Measurements from ENCODE around the gene SGMS2. TPM values are rescaled to one million over a fixed set of nuclear protein-coding genes. Genes with fewer than 3 reads are reported as not detected.

SGMS2 gene
- total and polyA plus RNA-seq, 2 of the 13 experiments (the other 11 are each of a cell fraction or from before 2014, with no cell fraction given) = 1.2 to 1.7 TPM

- no TSS peak for BruUV-seq (replicated peaks)
- no peaks in the 10 kb centered on the region for H4K20me1 ChIP-seq (ENCODE audit: insufficient read depth, low read length)
- intact Hi-C loops (cut with micrococcal nuclease; ENCODE audit: unreplicated experiment) = no loop called here
- H3K27me3 ChIP-seq (ENCODE audit: control insufficient read depth in 1 of 2, insufficient read depth in 2 of 2, low read length in 2 of 2) = no peaks in the 10 kb centered on the region
- peak; percentile 40; the same call in 1 of the 3 replicates for ATAC-seq
- no peak overlapping the region for H3K4me2 ChIP-seq (ENCODE audit: low read depth, low read length)
- TF ChIP-seq NR2F1 (CRISPR knock-in tag; IDR thresholded peaks at IDR 0.05) = no peak
- TF ChIP-seq FOSL2 (CRISPR knock-in tag; IDR thresholded peaks at IDR 0.05) = 0 out of 2 replicates have a peak, but pooled peaks have one; percentile 16
- no peak for TF ChIP-seq KLF6 (CRISPR knock-in tag; IDR thresholded peaks at IDR 0.05)
- no peak for TF ChIP-seq FOXP1 (IDR thresholded peaks at IDR 0.05)
- TF ChIP-seq FOXP1 (CRISPR knock-in tag; IDR thresholded peaks at IDR 0.05) = no peak
- TF ChIP-seq NFAT5 (CRISPR knock-in tag; IDR thresholded peaks at IDR 0.05) = no peak
- in situ Hi-C loops (cut with HindIII; ENCODE audit: extremely low pct_ligation_motif_present, low pct_unique_long_range_greater_than_20kb) = no loop called here
- peak; percentile 36 for DNase-seq (ENCODE audit: low spot score)
- no peaks in the 10 kb centered on the region for H3K9me3 ChIP-seq (ENCODE audit: low read length)
- no peak overlapping the region for H3K4me3 ChIP-seq (replicated peaks in 1 of 3; ENCODE audit: insufficient read depth in 1 of 3, low read depth in 2 of 3, low read length in 3 of 3)
- POLR2A ChIA-PET = no interaction called here
- H3K79me2 ChIP-seq (ENCODE audit: insufficient read depth, low read length) = no peaks in the 10 kb centered on the region
- no peaks in the 10 kb centered on the region for H3K36me3 ChIP-seq (replicated peaks in 1 of 2; ENCODE audit: control insufficient read depth in 1 of 2, insufficient read depth in 2 of 2, low read length in 2 of 2)
- no peak overlapping the region for H3K27ac ChIP-seq (ENCODE audit: extremely low read length, insufficient read depth, low read length)
- no peak for FAIRE-seq
- no peak overlapping the region for H2AFZ ChIP-seq (ENCODE audit: low read length)
- H3K4me1 ChIP-seq (ENCODE audit: insufficient read depth, low read length) = peaks cover 10% of the 10 kb centered on the region
- H3K9ac ChIP-seq (ENCODE audit: insufficient read depth, low read depth, low read length) = no peak overlapping the region
- WGBS (ENCODE audit: low lambda C conversion rate) = 33% methylated on average over 2 of the region's 2 CpGs
- CTCF ChIA-PET (ENCODE audit: low intra/inter-chr PET ratio, low total read pairs) = no interaction called here
These were observed 71.5 kb downstream of the SGMS2 start for GRCh38 chr4:107896158-107896645.
